Pulmonary artery endothelial cell (primary cell): ENCODE data around the gene FANCI. TPM values are rescaled to one million over a fixed set of nuclear protein-coding genes. Genes with fewer than 3 reads are reported as not detected.
A peak's percentile ranks its signal among the peaks of the same experiment; 100 is the strongest.

Experiments
- DNase-seq: peaks from one replicate; pipeline ENCODE4 v3.0.0-alpha.2; 2011; ENCODE audit warnings: low read depth, low spot score
- total RNA-seq: library from RNA; depleted of rRNA; stranded (reverse); fragments of >200 nt; gene quantifications from 2 replicates; pipeline ENCODE4 v1.2.3, GENCODE V29; 2014

FANCI gene
- total RNA-seq, 1 donor from 2014 or later, result 36.5 TPM

- DNase-seq, result no peak
Observed at GRCh38 chr15:89360294-89360971, 116.7 kb downstream of the FANCI start.

DNA sequence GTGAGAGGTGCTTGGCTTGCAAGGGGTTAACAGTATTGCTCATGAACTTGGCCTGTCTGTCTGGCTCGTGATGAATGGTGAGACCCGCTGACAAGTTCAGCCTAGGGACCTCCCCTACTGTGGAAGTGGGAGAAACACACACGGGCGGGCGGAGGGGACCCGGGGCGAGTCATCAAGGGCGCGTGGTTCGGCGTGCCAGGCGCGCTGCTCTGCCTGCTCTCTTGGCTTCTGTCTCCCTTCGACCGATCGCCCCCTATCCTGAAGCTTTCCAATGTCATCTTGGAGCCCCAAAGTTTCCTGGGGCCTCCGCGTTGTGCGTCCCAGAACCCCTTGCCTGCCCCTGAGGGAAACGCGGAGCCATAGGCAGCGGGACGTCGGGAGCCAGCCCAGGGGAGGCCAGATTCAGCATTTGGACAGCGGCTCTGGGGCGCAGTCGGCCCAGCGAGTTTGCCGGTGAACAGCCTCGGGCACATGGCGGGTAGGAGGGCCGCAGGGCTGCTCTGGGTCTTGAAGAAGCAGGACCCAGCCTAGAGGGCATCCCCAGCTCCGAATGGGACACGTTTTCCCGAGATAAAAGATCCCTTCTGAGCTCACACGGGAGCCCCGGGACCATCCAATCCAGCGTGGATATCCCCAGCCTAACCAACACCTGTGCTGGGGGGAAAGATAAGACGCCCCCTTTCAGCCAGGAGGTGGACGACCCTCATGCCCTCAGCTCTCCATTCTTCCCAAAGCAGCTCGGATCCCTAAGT lies 117.8 kb downstream of the FANCI start:
- peak; percentile 24 for DNase-seq

GRCh38 chr15:89362203-89363101 lies 118.7 kb downstream of the FANCI start:
- DNase-seq, result no peak

DNA sequence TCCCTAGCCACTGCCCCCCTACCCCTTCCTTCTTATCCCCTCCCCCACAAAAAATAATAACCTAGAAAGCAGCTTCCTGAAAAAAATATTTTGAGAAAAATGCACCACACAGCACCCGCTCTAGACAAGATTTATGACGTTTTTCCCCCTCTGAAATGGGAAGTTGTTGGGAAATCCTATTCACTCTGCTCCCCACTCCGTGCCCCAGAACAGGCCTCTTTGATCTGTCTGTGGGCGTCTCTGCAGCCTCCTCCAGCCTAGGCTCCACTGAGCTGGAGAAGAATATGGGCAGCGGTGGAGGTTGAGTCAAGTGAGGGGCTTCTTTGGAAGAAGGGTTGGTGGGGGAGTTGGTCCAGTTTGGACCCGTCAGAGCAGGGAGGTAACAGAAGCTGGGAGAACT lies 119.4 kb downstream of the FANCI start:
- no peak for DNase-seq

DNA sequence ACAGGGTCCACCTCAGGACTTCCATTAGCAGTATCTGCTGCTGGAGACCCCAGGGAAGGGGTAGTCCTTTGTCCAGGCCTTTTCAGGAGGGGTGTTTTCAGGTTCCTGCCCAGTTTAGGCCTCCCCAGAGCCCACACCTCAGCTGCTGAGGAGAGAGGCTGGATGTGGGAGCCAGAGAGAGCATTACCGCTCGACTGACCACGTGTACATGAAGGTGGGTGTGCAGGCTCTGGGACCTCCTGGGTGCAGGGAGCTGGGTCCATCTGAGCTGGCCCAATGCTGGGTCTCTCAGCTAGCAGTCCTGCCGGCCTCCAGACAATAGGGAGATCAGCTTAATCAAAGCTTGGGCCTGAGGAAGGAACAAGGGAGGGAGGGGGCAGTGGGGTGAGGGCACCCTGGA lies 120.0 kb downstream of the FANCI start:
- no peak for DNase-seq

DNA sequence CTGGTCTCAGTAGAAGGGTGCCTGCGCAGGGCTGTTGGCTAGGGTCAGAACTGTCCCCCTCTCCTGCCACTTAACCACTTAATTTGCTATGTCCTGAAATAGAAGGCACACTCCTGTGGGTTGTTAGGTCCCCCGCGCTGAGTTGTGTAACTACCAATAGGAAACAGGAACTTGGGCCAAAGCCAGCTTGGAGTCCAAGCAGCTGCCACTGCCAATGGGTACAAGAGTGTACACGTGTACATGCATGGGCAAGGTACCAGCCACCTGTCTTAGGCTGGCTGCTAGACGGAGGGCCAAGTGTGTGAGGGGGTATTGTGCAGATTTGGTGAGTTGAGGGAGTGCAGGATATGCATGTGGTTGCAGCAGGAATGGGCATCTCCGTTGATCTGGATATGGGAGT lies 120.6 kb downstream of the FANCI start:
- DNase-seq, result no peak

DNA sequence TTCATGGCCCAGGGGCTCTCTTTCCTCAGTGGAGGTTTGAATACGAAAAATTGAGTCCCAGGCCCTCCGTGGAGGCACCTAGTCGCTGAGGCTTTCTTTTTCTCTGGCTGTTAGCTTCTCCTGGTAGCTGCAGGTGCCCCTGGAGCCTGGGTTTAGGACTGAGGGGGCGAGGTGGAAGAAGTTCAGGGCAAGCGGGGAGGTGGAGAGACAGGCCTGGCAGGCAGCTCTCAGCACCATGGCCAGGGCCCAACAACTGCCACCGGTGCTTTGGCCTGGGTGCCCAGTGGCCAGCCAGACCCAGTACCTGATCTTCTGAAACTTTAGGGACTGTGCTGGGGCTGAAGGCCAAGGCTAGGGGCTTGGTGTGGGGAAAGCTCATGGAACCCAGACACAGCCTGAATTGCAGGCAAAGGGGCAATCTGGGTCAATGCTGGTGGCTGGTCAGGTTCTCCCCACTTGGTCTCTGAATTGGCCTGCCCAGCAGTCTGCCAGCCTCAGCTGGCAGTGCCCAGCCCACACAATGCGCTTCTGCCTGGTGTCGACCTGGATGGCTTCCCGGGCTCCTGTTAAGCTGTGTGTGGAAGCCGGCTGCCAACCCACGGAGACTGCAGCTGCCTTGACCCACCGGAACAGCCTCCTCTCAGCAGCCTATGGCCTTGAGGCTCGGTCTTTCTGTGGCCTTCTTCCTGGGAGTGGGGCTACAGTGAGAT lies 121.1 kb downstream of the FANCI start:
- no peak for DNase-seq

GRCh38 chr15:89365462-89366065 lies 121.8 kb downstream of the FANCI start:
- DNase-seq, result no peak

Other genes starting within 250 kb of the FANCI start
- gene ABHD2, start 155.5 kb upstream of the FANCI start, total RNA-seq, result 60.9 and 75.9 TPM in 2 replicates
- gene RLBP1, start 22.4 kb upstream of the FANCI start, total RNA-seq, result not detected in 2 replicates
- 82.8 and 110 TPM in 2 replicates for gene POLG, start 90.8 kb downstream of the FANCI start, total RNA-seq